ENCODE results near the gene AMPH.

AMPH gene

GRCh38 chr7:38477333-38477732, 153.8 kb downstream of the AMPH start:
- Histone ChIP-seq H3K4me2 (ENCODE audit: low read length) (no peak overlapping the region), H3K27ac (no peak overlapping the region), H3K4me1 (no peaks in the 10 kb centered on the region), H3K27me3 (ENCODE audit: control insufficient read depth, insufficient read depth, low read length) (no peaks in the 10 kb centered on the region), H3K9me3 (ENCODE audit: control insufficient read depth, low read length) (no peaks in the 10 kb centered on the region), H3K79me2 (no peaks in the 10 kb centered on the region), H3K36me3 (ENCODE audit: control insufficient read depth, insufficient read depth, low read length) (no peaks in the 10 kb centered on the region), H3K9ac (no peak overlapping the region), H3K4me3 (ENCODE audit: low read depth, low read length) (no peak overlapping the region), H2AFZ (no peak overlapping the region)
- no peak for TF ChIP-seq CTCF (IDR thresholded peaks at IDR 0.05)

- TF ChIP-seq CTCF (IDR thresholded peaks at IDR 0.05), result no peak
- no peak overlapping the region for H3K4me2 ChIP-seq (ENCODE audit: low read length)
- H3K9me3 ChIP-seq (ENCODE audit: control insufficient read depth, low read length), result no peaks in the 10 kb centered on the region
- no peak overlapping the region for H3K27ac ChIP-seq
- H3K36me3 ChIP-seq (ENCODE audit: control insufficient read depth, insufficient read depth, low read length), result no peaks in the 10 kb centered on the region
- no peak overlapping the region for H2AFZ ChIP-seq
- H3K4me1 ChIP-seq, result no peaks in the 10 kb centered on the region
- no peaks in the 10 kb centered on the region for H3K79me2 ChIP-seq
- H3K9ac ChIP-seq, result no peak overlapping the region
- H3K27me3 ChIP-seq (ENCODE audit: control insufficient read depth, insufficient read depth, low read length), result no peaks in the 10 kb centered on the region
- no peak overlapping the region for H3K4me3 ChIP-seq (ENCODE audit: low read depth, low read length)
Measured at GRCh38 chr7:38476764-38477163, 154.4 kb downstream of the AMPH start.

DNA sequence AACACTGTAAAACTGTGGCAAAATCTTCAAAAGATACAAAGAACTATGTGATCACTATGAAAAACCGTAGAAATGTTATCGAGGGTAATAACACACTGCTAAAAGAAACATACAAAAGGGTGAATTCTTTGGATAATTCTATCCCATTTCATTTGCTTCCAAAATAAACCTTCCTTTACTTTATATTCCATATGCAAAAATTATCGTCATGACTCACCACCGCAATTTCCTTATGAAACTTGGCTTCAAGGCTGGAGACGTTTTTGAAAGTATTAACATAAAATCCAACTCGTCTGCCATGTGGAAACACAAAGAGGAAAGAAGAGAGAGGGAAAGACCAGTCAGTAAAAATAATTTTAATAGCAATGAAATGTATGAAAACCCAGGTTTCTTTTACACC, 165.2 kb downstream of the AMPH start:
- no peaks in the 10 kb centered on the region for H3K9me3 ChIP-seq (ENCODE audit: control insufficient read depth, low read length)
- no peak overlapping the region for H2AFZ ChIP-seq
- no peak overlapping the region for H3K4me2 ChIP-seq (ENCODE audit: low read length)
- no peak overlapping the region for H3K27ac ChIP-seq
- no peak overlapping the region for H3K9ac ChIP-seq
- no peaks in the 10 kb centered on the region for H3K36me3 ChIP-seq (ENCODE audit: control insufficient read depth, insufficient read depth, low read length)
- no peaks in the 10 kb centered on the region for H3K79me2 ChIP-seq
- H3K4me1 ChIP-seq, result no peaks in the 10 kb centered on the region
- no peaks in the 10 kb centered on the region for H3K27me3 ChIP-seq (ENCODE audit: control insufficient read depth, insufficient read depth, low read length)
- no peak for TF ChIP-seq CTCF (IDR thresholded peaks at IDR 0.05)
- no peak overlapping the region for H3K4me3 ChIP-seq (ENCODE audit: low read depth, low read length)

- Histone ChIP-seq H3K9me3 (ENCODE audit: control insufficient read depth, low read length) (no peaks in the 10 kb centered on the region), H3K27ac (no peak overlapping the region), H3K4me3 (ENCODE audit: low read depth, low read length) (no peak overlapping the region), H2AFZ (no peak overlapping the region), H3K79me2 (no peaks in the 10 kb centered on the region), H3K9ac (no peak overlapping the region), H3K36me3 (ENCODE audit: control insufficient read depth, insufficient read depth, low read length) (no peaks in the 10 kb centered on the region), H3K4me1 (no peaks in the 10 kb centered on the region), H3K4me2 (ENCODE audit: low read length) (no peak overlapping the region), H3K27me3 (ENCODE audit: control insufficient read depth, insufficient read depth, low read length) (no peaks in the 10 kb centered on the region)
- no peak for TF ChIP-seq CTCF (IDR thresholded peaks at IDR 0.05)
Measured at GRCh38 chr7:38463277-38464225, 167.6 kb downstream of the AMPH start.

- Histone ChIP-seq H3K36me3 (ENCODE audit: control insufficient read depth, insufficient read depth, low read length) (no peaks in the 10 kb centered on the region), H3K4me2 (ENCODE audit: low read length) (no peak overlapping the region), H3K9ac (no peak overlapping the region), H3K9me3 (ENCODE audit: control insufficient read depth, low read length) (no peaks in the 10 kb centered on the region), H3K27me3 (ENCODE audit: control insufficient read depth, insufficient read depth, low read length) (no peaks in the 10 kb centered on the region), H3K27ac (no peak overlapping the region), H3K4me1 (no peaks in the 10 kb centered on the region), H3K4me3 (ENCODE audit: low read depth, low read length) (no peak overlapping the region), H2AFZ (no peak overlapping the region), H3K79me2 (no peaks in the 10 kb centered on the region)
- TF ChIP-seq CTCF (IDR thresholded peaks at IDR 0.05), result no peak
Measured at GRCh38 chr7:38462819-38463218, 168.4 kb downstream of the AMPH start.

Data from parathyroid adenoma (tissue), 2 donors.